DMS114 treated with DMSO at 0.1 percent for 48 hours (cell line): ENCODE data around the gene GAB2.
"Not testable (repeated sequence)": the region's sequence is repeated elsewhere in the genome, so short reads cannot be mapped to it uniquely, and the experiment has no call there.

ENCODE experiments used
- DNase-seq: peaks from one replicate; lab custom pipeline; 2025; ENCODE audit not compliant: unreplicated experiment; lab: John Stamatoyannopoulos, UW

The GAB2 gene

GRCh38 chr11:78190374-78190773 lies 227.2 kb downstream of the GAB2 start:
- DNase-seq, result no peak

GRCh38 chr11:78189851-78190250 lies 227.8 kb downstream of the GAB2 start:
- no peak for DNase-seq

- no peak for DNase-seq
Measured at GRCh38 chr11:78189174-78189724, 228.4 kb downstream of the GAB2 start.

GRCh38 chr11:78188286-78189173 lies 229.1 kb downstream of the GAB2 start, which contains the start of the genes KCTD21 and USP35:
TSS of gene KCTD21 (minus strand) at chr11:78188626. CDS start at chr11:78174554, 14,072 bp downstream.
TSS of gene USP35 (plus strand) at chr11:78188919. CDS start at chr11:78196246, 7,327 bp downstream.
- peak; percentile 85 for DNase-seq

- no peak for DNase-seq
Measured at GRCh38 chr11:78187366-78188285, 230.0 kb downstream of the GAB2 start.

- DNase-seq, result no peak
Measured at GRCh38 chr11:78181185-78181584, 236.4 kb downstream of the GAB2 start.

- DNase-seq, result no peak
Measured at GRCh38 chr11:78180751-78181150, 236.9 kb downstream of the GAB2 start.

GRCh38 chr11:78179459-78180071 lies 238.1 kb downstream of the GAB2 start:
- no peak for DNase-seq

- DNase-seq, result no peak
Measured at GRCh38 chr11:78177216-78177615, 240.4 kb downstream of the GAB2 start.

GRCh38 chr11:78176605-78177141 lies 240.9 kb downstream of the GAB2 start:
- DNase-seq, result no peak

GRCh38 chr11:78175862-78176261 lies 241.8 kb downstream of the GAB2 start:
- DNase-seq, result not testable (repeated sequence)

- no peak for DNase-seq
Measured at GRCh38 chr11:78171951-78172350, 245.7 kb downstream of the GAB2 start.

- DNase-seq, result no peak
Measured at GRCh38 chr11:78170874-78171549, 246.6 kb downstream of the GAB2 start.

- no peak for DNase-seq
Measured at GRCh38 chr11:78170413-78170812, 247.2 kb downstream of the GAB2 start.

GRCh38 chr11:78168539-78169477 lies 248.8 kb downstream of the GAB2 start:
- DNase-seq, result no peak

- DNase-seq, result no peak
Measured at GRCh38 chr11:78166855-78167469, 250.7 kb downstream of the GAB2 start.
